Thyroid gland (tissue), 4 donors: ENCODE data around the gene RPS6KB2. TPM values are rescaled to one million over a fixed set of nuclear protein-coding genes. Genes with fewer than 3 reads are reported as not detected.
A peak's percentile ranks its signal among the peaks of the same experiment; 100 is the strongest.

Experiments used
- DNase-seq, 2 donors: peaks; one replicate each; pipeline ENCODE4 v3.0.0-alpha.2; 2019
- H3K27ac ChIP-seq, 3 donors: fragments of 200-600 bp; sonication (generic); 1 replicate in 2 of 3; 2 replicates in 1 of 3; pipeline ENCODE4 v1.5.1; 2016 to 2019; ENCODE audit warnings: mild to moderate bottlenecking in 1 of 3, moderate library complexity in 1 of 3
- H3K27me3 ChIP-seq: fragments of 200-600 bp; sonication (generic); one replicate; pipeline ENCODE4 v1.5.1; 2019
- H3K36me3 ChIP-seq, 2 donors: fragments of 200-600 bp; sonication (generic); one replicate each; pipeline ENCODE4 v1.5.1; 2016 to 2019
- H3K4me1 ChIP-seq, 2 donors: fragments of 200-600 bp; sonication (generic); one replicate each; pipeline ENCODE4 v1.5.1; 2017 to 2019
- H3K4me3 ChIP-seq, 3 donors: fragments of 200-600 bp; sonication (generic); replicated peaks in 1 of 3; 1 replicate in 2 of 3; 2 replicates in 1 of 3; pipeline ENCODE4 v1.5.1; 2016; ENCODE audit warnings: mild to moderate bottlenecking in 1 of 3
- H3K9me3 ChIP-seq: fragments of 200-600 bp; sonication (generic); one replicate; pipeline ENCODE4 v1.5.1; 2017
- POLR2A ChIP-seq, 2 donors: fragments of 450-650 bp; IDR thresholded peaks; one replicate each; pipeline ENCODE4 v1.6.1; 2017; ENCODE audit warnings: antibody characterized with exemption in 2 of 2, mild to moderate bottlenecking in 2 of 2, moderate library complexity in 1 of 2
- WGBS, 2 donors: methylation state at CpG; one replicate each; pipeline ENCODE4 v1.1.5; 2017; 5-methylcytosine and 5-hydroxymethylcytosine counted together
- intact Hi-C: fragments of 100-400 bp; cut with DNase I; formaldehyde crosslinking; loops from one replicate; pipeline ENCODE4 v1.15.1; 2023
- small RNA-seq: library from RNA; depleted of rRNA; stranded (forward); fragments of <200 nt; gene quantifications from one replicate; pipeline ENCODE3, GENCODE V24; 2016
- total RNA-seq, 4 donors: library from RNA; depleted of rRNA; stranded (reverse); fragments of >200 nt; gene quantifications; one replicate each; pipeline ENCODE4 v1.2.3, GENCODE V29; 2016
- TF ChIP-seq, protein P1 (sequence below), 6 experiments: fragments of 200-600 bp in 3 of 6; fragments of 450-650 bp in 3 of 6; sonication (generic) in 3 of 6; IDR thresholded peaks; one replicate each; pipeline ENCODE4 v1.5.1; 2016 to 2019; ENCODE audit warnings: antibody characterized with exemption in 6 of 6, mild to moderate bottlenecking in 2 of 6, inconsistent platforms in 1 of 6, moderate library complexity in 1 of 6

RPS6KB2 gene
- total RNA-seq, 4 donors from 2014 or later = 44.1 to 102 (median 62.2) TPM

DNA sequence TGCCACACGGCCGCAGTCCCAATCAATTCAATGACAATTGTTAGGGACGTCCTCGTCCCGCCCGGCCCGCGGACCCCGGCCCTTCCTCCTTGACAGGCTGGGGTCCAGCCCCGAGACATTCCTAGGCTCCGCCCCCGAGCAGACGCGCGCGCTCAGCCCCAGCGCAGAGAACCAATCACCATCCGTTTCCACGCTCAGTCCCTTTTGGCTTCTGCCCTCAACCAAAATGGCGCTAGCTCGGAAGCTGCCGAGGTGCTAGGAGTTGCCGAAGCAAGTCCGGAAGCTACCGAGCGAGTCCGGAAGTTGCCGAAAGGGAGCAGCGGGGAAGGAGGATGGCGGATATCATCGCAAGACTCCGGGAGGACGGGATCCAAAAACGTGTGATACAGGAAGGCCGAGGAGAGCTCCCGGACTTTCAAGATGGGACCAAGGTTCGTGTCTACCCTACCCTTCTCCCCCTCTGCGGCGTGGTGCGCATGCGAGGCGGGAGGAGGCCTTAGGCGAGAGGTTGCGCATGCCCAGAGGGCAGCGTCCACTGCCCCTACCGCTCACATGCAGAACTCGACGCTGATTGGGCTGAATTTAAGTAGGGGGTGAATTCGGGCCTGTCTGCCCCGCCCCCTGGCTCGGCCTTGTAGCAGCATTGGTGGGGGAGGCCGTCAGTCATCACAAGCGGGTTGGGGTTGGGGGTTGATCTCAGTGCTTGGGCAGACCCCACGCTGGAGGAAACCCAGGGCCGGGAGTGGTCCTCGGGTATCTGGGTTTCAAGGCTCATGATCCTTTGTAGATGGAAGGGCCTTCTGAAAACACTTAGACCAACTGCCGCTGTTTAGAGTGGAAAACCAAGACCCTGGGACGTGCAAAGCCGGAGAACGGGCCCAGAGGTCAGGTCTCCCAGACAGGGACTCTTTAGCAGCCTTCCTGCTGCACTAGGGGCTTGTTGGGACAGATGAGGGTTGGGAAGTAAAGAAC is 54.8 kb downstream of the RPS6KB2 start, which contains the start of gene AIP:
TSS of gene AIP (plus strand) at position 200 of the 972 bp plus-strand sequence. CDS start at position 333, 133 bp downstream.
- H3K27ac ChIP-seq = peak within 1 kb of the TSS; percentile 76 to 90 (median 88)
- DNase-seq = peak; percentile 97 to 98
- peak within 1 kb of the TSS in 2 of 3 donors; percentile 42 to 76 for H3K4me3 ChIP-seq
- peak in 1 of 2 donors; percentile 70 for TF ChIP-seq POLR2A (IDR thresholded peaks at IDR 0.05)
- TF ChIP-seq, protein P1, sequence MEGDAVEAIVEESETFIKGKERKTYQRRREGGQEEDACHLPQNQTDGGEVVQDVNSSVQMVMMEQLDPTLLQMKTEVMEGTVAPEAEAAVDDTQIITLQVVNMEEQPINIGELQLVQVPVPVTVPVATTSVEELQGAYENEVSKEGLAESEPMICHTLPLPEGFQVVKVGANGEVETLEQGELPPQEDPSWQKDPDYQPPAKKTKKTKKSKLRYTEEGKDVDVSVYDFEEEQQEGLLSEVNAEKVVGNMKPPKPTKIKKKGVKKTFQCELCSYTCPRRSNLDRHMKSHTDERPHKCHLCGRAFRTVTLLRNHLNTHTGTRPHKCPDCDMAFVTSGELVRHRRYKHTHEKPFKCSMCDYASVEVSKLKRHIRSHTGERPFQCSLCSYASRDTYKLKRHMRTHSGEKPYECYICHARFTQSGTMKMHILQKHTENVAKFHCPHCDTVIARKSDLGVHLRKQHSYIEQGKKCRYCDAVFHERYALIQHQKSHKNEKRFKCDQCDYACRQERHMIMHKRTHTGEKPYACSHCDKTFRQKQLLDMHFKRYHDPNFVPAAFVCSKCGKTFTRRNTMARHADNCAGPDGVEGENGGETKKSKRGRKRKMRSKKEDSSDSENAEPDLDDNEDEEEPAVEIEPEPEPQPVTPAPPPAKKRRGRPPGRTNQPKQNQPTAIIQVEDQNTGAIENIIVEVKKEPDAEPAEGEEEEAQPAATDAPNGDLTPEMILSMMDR (IDR thresholded peaks at IDR 0.05) = peak in 2 of 6 experiments; percentile 18 to 34
- no peaks in the 10 kb centered on the region for H3K9me3 ChIP-seq
- H3K36me3 ChIP-seq = peaks cover 0 to 10% of the 10 kb centered on the region in 2 donors
- intact Hi-C loops = no loop called here
- H3K4me1 ChIP-seq = peaks cover 16 to 21% of the 10 kb centered on the region in 2 donors
- H3K27me3 ChIP-seq = no peaks in the 10 kb centered on the region
- WGBS, 2 donors = 6 to 12% methylated on average over 39 to 60 of the region's 60 CpGs

DNA sequence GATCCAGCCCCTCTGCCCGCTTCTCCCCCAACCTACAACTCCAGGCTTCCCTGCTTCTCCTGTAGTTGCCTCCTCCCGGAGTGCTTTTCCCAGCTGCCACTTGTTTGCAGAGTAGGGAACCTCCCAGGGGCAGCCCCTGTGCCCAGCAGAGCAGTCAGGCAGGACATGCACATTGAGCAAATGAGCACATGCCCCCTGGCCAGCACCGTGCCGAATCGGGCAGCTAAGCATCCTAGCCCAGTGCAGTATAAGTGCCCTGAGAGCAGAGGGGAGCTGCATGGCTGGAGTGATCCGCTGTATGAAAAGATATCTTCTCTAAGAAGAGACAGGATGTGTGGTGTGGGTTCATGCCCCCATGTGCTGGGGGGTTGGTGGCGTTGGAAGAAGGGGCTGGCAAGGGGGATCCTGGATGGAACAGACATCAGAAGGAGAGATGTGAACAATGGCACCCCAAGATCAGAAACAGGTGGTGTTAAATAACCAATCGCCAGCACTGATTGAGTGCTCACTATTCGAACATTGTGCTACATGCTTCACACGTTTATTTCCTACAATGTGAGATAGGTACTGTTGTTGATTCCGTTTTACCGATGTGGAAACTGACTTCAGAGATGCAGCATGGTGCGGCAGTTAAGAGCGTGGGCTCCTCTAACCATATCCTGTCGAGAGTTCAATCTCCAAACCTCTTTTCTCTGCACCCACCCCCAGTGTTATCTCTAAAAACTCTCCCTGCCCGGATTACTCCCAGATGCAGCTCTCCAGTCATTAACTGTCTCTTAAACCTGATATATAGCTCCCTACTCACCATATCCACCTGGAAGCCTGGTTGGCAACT is 55.8 kb downstream of the RPS6KB2 start:
- Histone ChIP-seq H3K4me3 (peak overlapping the region in 1 of 3 donors; percentile 42), H3K27ac (peak overlapping the region in 2 of 3 donors; percentile 88 to 90), H3K27me3 (no peaks in the 10 kb centered on the region), H3K9me3 (no peaks in the 10 kb centered on the region), H3K4me1 (peaks cover 16 to 21% of the 10 kb centered on the region in 2 donors), H3K36me3 (peaks cover 0 to 14% of the 10 kb centered on the region in 2 donors)
- intact Hi-C loops = no loop called here
- TF ChIP-seq, protein P1 (IDR thresholded peaks at IDR 0.05) = no peak
- no peak for TF ChIP-seq POLR2A (IDR thresholded peaks at IDR 0.05)
- 60 to 68% methylated on average over 16 of the region's 16 CpGs for WGBS, 2 donors
- DNase-seq = peak; percentile 90 to 92

GRCh38 chr11:67484847-67485311 is 56.6 kb downstream of the RPS6KB2 start:
- WGBS, 2 donors = 78 to 91% methylated on average over 9 to 11 of the region's 11 CpGs
- Histone ChIP-seq H3K4me1 (peaks cover 16 to 21% of the 10 kb centered on the region in 2 donors), H3K36me3 (peaks cover under 1 to 20% of the 10 kb centered on the region in 2 donors), H3K27ac (no peak overlapping the region), H3K27me3 (no peaks in the 10 kb centered on the region), H3K4me3 (no peak overlapping the region), H3K9me3 (no peaks in the 10 kb centered on the region)
- TF ChIP-seq, protein P1 (IDR thresholded peaks at IDR 0.05) = no peak
- TF ChIP-seq POLR2A (IDR thresholded peaks at IDR 0.05) = no peak
- intact Hi-C loops = no loop called here
- no peak for DNase-seq

Small RNA genes lying within 50 kb of the gene (small RNA-seq; reads per million reads assigned to genes)
- gene RNU6-1238P = not detected

Other genes with a start within 250 kb of the RPS6KB2 start
- gene GRK2, start 162.0 kb upstream of the RPS6KB2 start, total RNA-seq = 10 to 100 TPM; 32.8 to 55.8 (median 40.6) TPM
- gene ANKRD13D, start 139.2 kb upstream of the RPS6KB2 start, total RNA-seq = 10 to 100 TPM; 27.9 to 36.8 (median 31.5) TPM
- gene SSH3, start 125.0 kb upstream of the RPS6KB2 start, total RNA-seq = 10 to 100 TPM; 50.5 to 59.9 (median 54.4) TPM
- 100 to 1,000 TPM in 1 of 4 donors, 10 to 100 TPM in 3; 38.6 to 105 (median 60.6) TPM for gene POLD4, start 74.9 kb upstream of the RPS6KB2 start, total RNA-seq
- gene CLCF1, start 54.9 kb upstream of the RPS6KB2 start, total RNA-seq = 1 to 10 TPM; 4.3 to 9.4 (median 6.9) TPM
- 10 to 100 TPM; 22.7 to 38.0 (median 31.0) TPM for gene RAD9A, start 36.5 kb upstream of the RPS6KB2 start, total RNA-seq
- 100 to 1,000 TPM; 164 to 216 (median 191) TPM for gene PPP1CA, start 26.6 kb upstream of the RPS6KB2 start, total RNA-seq
- gene TBC1D10C, start 24.4 kb upstream of the RPS6KB2 start, total RNA-seq = 10 to 100 TPM in 2 of 4 donors, 1 to 10 TPM in 2; 8.8 to 16.0 (median 11.6) TPM
- 1 to 10 TPM; 3.8 to 9.8 (median 5.9) TPM for gene CARNS1, start 12.8 kb upstream of the RPS6KB2 start, total RNA-seq
- gene PTPRCAP, start 9.2 kb downstream of the RPS6KB2 start, total RNA-seq = 1 to 10 TPM; 5.6 to 7.2 (median 6.4) TPM
- gene CORO1B, start 15.0 kb downstream of the RPS6KB2 start, total RNA-seq = 100 to 1,000 TPM in 1 of 4 donors, 10 to 100 TPM in 3; 73.9 to 102 (median 81.3) TPM
- not detected for gene GPR152, start 24.2 kb downstream of the RPS6KB2 start, total RNA-seq
- gene CABP4, start 26.9 kb downstream of the RPS6KB2 start, total RNA-seq = 1 to 10 TPM in 1 of 4 donors, under 1 TPM in 2, not detected in 1; 0.33 to 6.4 (median 0.39) TPM
- gene TMEM134, start 40.8 kb downstream of the RPS6KB2 start, total RNA-seq = 100 to 1,000 TPM in 1 of 4 donors, 10 to 100 TPM in 3; 69.0 to 138 (median 95.8) TPM
- gene AIP, start 54.5 kb downstream of the RPS6KB2 start, total RNA-seq = 100 to 1,000 TPM in 1 of 4 donors, 10 to 100 TPM in 3; 58.2 to 100 (median 83.2) TPM
- 10 to 100 TPM; 22.8 to 52.6 (median 47.2) TPM for gene PITPNM1, start 76.9 kb downstream of the RPS6KB2 start, total RNA-seq
- 100 to 1,000 TPM in 2 of 4 donors, 10 to 100 TPM in 2; 90.0 to 240 (median 148) TPM for gene CDK2AP2, start 79.7 kb downstream of the RPS6KB2 start, total RNA-seq
- gene CABP2, start 95.0 kb downstream of the RPS6KB2 start, total RNA-seq = not detected
- 1,000 to 10,000 TPM in 3 of 4 donors, 100 to 1,000 TPM in 1; 877 to 4,013 (median 1,716) TPM for gene GSTP1, start 155.3 kb downstream of the RPS6KB2 start, total RNA-seq
- gene NDUFV1, start 178.4 kb downstream of the RPS6KB2 start, total RNA-seq = 100 to 1,000 TPM; 323 to 401 (median 356) TPM
- gene NUDT8, start 201.4 kb downstream of the RPS6KB2 start, total RNA-seq = 10 to 100 TPM; 16.7 to 67.7 (median 51.1) TPM
- not detected for gene TBX10, start 211.3 kb downstream of the RPS6KB2 start, total RNA-seq
- not detected for gene ACY3, start 222.2 kb downstream of the RPS6KB2 start, total RNA-seq
- gene ALDH3B2, start 246.1 kb downstream of the RPS6KB2 start, total RNA-seq = 1 to 10 TPM in 1 of 4 donors, not detected in 3; 1.3 TPM